Measurements from ENCODE around the gene PMEPA1.

GRCh38 chr20:57705127-57705899 is 4.5 kb downstream of the PMEPA1 start:
- TF ChIP-seq POLR2A (IDR thresholded peaks at IDR 0.05; ENCODE audit: low read depth) (no peak), CTCF (IDR thresholded peaks at IDR 0.05) (no peak)
